GM12891 (cell line): ENCODE measurements around the gene DOCK2.

Source experiments
- POLR2A ChIP-seq: IDR thresholded peaks from 2 replicates; pipeline ENCODE4 v1.6.1; 2011; ENCODE audit warnings: low read depth, low read length, control low read depth
- POLR2AphosphoS5 ChIP-seq: IDR thresholded peaks from 2 replicates; pipeline ENCODE4 v1.6.1; 2011; ENCODE audit warnings: low read depth, low read length, control low read depth
- POU2F2 ChIP-seq: IDR thresholded peaks from 2 replicates; pipeline ENCODE4 v1.6.1; 2011; ENCODE audit warnings: low read depth, mild to moderate bottlenecking, control low read depth, low read length, moderate library complexity
- TAF1 ChIP-seq: IDR thresholded peaks from 2 replicates; pipeline ENCODE4 v1.6.1; 2011; ENCODE audit warnings: low read depth, low read length, control low read depth

DNA sequence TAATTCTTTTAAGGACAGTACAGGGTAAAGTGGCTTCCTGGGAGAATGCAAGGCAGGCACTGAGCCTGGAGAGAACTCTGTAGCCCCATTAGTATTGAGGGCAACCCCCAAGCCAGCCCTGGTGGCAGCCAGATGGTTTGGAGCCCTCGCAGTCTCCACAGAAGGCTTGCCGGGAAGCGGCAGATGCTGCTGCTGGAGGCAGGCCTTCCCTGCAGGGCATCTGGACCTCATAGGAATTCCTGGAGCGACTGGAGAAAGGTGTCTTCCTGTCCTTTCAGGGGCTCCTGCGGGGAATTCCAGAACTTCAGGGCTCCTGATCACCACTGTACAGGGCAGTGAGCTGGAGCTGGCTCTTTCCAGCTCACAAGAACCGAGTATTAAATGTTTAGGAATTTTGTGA lies 175.7 kb downstream of the DOCK2 start:
- TF ChIP-seq POLR2AphosphoS5, result no peak
- TF ChIP-seq POLR2A, result no peak
- TF ChIP-seq TAF1, result no peak
- TF ChIP-seq POU2F2, result no peak
